Adipose tissue (tissue), 3 donors: ENCODE results near the gene CYLC2. TPM values are rescaled to one million over a fixed set of nuclear protein-coding genes. Genes with fewer than 3 reads are reported as not detected.

Experiments used
- H3K27ac ChIP-seq: one replicate; pipeline ENCODE4 v1.5.1; 2013; ENCODE audit warnings: low read depth, low read length
- WGBS, 3 donors: extraction: QIAGEN DNeasy Blood & Tissue Kit; methylation state at CpG; one replicate each; pipeline ENCODE4 v1.1.7; 2013; 5-methylcytosine and 5-hydroxymethylcytosine counted together
- polyA plus RNA-seq, 3 donors: library from polyadenylated mRNA; stranded (reverse); fragments of 200-250 nt; gene quantifications; one replicate each; pipeline ENCODE4 v1.2.3, GENCODE V29; 2013
- donor health status: healthy with polysubstance abuse.
- donor health status: Bipolar disorder and iron deficiency.
- donor health status: healthy.

Gene CYLC2, protein sequence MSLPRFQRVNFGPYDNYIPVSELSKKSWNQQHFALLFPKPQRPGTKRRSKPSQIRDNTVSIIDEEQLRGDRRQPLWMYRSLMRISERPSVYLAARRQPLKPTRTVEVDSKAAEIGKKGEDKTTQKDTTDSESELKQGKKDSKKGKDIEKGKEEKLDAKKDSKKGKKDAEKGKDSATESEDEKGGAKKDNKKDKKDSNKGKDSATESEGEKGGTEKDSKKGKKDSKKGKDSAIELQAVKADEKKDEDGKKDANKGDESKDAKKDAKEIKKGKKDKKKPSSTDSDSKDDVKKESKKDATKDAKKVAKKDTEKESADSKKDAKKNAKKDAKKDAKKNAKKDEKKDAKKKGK
- not detected for polyA plus RNA-seq

DNA sequence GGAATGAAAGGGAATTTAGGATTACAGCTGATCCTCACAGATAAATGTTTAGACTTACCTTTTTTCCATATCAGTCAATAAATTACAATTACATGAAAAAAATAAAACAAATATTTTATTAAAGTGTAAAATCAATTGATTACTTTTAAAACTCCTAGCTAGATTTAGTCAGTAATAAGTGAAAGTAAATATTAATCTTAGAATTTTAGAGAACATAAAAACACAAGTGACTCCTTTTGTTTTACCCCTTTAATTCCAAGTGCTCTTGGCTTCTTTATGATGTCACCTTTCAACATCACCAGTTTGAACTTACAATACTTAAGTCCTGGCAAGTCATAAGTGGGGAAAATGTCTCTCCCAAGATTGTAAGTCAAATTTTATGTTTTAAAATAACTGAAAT lies at the start of gene CYLC2:
CYLC2 (plus strand) TSS at position 301 of the 400 bp plus-strand sequence; CDS start at position 349, 48 bp downstream.
- no peak within 1 kb of the TSS for H3K27ac ChIP-seq

DNA sequence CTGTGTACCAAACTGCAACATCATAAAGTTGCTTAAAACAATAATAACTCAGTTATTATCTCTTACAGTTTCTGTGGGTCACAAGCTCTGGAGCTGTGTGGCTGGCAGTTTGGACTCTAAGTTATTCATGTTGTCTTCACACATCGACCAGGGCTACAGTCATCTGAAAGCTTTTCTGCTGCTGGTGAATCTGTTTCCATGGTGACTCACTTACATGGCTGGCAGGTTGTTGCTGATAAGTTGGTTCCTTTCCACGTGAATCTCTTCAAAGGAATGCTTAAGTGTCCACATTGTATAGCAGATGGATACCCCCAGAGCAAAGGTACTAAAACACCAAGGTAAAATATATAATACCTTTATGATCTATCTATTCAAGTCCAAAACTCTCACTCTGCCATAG lies 44.8 kb upstream of the CYLC2 start:
- no peak overlapping the region for H3K27ac ChIP-seq
- WGBS, 3 donors, result 41 to 51% (median 44%) methylated on average over 2 of the region's 2 CpGs

DNA sequence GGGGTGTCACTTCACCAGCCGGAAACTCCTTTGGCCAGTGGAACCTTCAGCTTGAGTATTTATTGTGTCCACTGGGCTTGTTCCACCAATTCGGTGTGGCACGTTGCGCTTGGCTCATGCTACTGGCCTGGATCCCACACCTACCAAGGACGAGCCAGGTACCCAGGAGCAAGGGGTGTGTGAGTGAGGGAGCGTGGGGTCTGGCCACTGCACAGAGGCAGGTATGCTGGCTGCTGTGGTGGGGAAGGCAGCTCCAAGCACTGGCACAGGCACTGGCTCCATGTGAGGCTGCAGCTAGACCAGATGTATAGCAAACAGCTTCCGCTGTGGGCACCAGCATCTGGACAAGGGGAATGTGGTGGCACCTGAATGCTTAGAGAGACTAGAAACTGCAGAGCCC lies 28.1 kb upstream of the CYLC2 start:
- no peak overlapping the region for H3K27ac ChIP-seq
- 89 to 95% (median 91%) methylated on average over 7 of the region's 7 CpGs for WGBS, 3 donors

DNA sequence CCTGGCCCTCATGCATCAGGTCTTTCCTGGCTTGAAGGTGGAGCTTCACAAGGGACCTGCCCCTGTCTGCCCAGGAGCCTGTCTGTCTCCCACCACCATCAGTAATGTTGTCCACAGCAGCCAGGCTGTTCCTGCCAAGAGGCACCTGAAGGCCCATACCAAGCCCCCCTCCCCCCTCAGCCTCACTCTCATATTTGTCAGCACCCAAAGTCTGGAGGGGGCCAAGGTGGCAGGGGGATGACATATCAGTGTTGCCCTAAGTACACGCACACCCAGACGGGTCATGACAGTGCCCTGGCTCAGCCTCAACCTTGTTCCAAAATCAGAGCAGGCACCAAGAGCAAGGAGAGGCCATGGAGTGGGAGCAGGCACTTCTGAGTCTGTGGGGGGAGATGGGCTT lies 27.2 kb upstream of the CYLC2 start:
- H3K27ac ChIP-seq, result no peak overlapping the region
- 47 to 90% (median 82%) methylated on average over 2 of the region's 2 CpGs for WGBS, 3 donors

DNA sequence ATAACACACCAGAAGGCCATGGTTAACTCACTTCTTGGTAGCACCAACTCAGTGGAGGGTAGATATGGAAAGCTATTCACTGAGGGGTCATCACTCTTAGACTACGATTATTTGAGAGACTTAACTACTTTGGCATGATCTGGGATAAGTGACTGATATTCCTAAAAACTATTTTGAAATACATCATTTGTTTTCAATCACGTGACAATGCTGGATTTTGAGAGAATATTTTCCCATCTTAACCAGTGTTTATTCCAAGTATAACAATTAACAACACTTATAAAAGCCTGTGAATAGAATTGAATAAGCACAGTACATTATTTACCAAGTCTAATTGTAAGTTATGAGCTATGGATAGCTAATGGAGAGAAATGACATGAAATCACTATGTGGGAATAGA lies 22.4 kb upstream of the CYLC2 start:
- H3K27ac ChIP-seq, result no peak overlapping the region
- 76 to 81% (median 76%) methylated on average over 2 of the region's 2 CpGs for WGBS, 3 donors

DNA sequence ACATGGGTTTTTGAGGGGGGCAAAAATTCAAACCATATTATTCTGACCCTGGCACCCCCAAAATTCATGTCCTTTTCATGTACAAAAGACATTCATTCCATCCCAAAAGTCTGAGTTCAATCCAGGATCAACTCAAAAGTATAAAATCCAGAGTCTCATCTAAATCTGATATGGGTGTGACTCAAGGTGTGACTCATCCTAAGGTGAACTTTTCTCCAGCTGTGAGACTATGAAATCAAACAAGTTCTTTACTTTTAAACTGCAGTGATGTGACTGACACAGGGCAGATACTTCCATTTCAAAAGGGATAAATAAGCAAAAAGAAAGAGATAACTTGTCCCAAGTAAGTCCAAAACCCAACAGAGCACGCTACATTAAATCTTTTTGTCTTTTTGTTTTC lies 20.6 kb upstream of the CYLC2 start:
- no peak overlapping the region for H3K27ac ChIP-seq
- 78 to 80% (median 80%) methylated on average over 1 of the region's 1 CpG for WGBS, 3 donors

DNA sequence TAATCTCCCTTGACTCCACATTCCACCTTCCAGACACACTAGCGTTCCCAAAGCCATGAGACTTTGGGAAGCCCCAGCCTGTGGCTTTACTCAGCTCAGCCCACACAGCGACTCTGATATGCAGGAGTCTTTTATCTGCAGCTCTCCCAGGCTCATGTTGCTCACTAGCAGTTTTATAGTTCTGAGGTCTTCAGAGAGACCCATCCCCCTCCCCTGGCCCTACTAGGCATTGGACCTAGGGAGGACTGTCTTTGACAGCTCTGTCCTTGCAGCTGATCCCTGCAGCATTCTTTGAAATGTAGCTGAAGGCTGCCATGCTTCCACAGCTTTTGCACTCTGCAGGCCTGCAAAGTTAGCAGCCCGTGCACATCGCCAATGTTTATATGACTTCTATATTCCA lies 19.9 kb upstream of the CYLC2 start:
- WGBS, 3 donors, result 67 to 83% (median 74%) methylated on average over 4 of the region's 4 CpGs
- no peak overlapping the region for H3K27ac ChIP-seq

DNA sequence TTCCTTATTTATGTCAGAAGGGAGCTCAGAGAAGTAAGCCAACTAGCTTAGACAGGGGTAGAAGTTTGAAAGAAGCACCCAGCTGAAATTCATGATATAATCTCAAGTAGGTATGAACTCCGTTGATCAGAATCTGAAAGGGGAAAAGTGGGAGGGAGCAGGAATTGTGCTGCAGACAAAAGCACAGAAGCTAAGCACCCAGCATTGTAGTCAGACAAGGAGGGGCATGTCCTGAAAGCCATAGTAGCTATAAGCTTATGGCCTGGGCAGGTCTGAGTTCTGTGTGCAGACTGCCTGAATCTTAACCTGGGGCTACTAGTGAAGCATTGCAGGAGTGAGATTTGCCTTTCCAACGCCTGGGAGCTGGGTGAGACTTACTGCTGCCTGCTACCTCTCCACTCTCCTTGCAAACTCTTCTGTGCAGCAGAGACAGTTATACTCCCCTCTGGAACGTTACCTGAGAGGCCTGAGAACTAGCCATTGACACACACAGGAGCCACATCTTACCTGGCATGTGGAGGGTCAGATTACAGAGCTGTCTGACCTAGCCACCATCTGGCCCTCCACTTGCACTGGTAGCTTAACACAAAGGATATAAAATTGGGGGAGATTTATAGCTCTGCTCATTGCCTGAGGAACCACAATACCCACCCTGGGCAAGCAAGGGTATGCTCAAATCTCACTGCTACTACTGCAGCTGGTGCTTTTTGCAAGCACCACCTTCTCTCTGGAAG lies 9.8 kb upstream of the CYLC2 start:
- H3K27ac ChIP-seq, result no peak overlapping the region
- 59 to 61% (median 59%) methylated on average over 3 of the region's 3 CpGs for WGBS, 3 donors

DNA sequence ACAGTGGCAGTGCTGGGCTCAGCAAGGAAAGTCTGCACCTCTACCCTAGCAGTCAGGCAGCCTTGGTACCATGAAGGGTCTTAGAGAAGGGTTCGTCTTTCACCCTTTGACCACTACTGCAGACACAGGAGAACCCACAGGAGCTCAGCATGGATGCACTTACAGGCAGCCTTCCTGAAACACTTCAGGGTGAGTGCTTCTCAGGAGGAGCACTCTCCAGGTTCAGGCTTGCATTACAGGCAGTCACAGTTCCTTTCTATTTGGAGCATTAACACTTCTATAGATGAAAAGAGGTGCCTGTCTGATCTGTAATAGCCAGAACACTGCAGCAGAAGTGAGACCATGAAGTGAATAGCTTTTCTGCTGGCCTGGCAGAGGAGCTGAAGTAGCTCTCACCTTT lies 8.7 kb upstream of the CYLC2 start:
- 79 to 92% (median 80%) methylated on average over 1 of the region's 1 CpG for WGBS, 3 donors
- H3K27ac ChIP-seq, result no peak overlapping the region

DNA sequence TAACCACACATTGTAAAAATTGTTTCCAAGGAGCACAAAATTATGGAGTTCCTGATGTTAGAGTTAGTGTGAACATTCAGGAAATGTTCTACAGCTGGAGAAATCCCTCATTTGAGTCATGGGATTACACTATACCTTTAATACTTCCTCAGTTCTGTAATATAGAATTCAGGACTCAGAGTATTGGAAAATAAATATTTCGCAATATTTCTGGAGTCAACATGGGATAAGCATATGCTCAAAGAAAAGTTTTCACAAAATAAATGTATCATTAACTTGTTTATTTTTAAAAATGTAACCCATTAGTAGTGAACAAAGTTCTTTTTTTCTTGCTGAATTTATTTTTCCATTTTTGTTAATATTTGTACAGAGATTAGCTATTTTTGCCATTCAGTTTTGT lies 8.6 kb downstream of the CYLC2 start:
- WGBS, 3 donors, result 73 to 98% (median 87%) methylated on average over 1 of the region's 1 CpG
- H3K27ac ChIP-seq, result no peak overlapping the region

DNA sequence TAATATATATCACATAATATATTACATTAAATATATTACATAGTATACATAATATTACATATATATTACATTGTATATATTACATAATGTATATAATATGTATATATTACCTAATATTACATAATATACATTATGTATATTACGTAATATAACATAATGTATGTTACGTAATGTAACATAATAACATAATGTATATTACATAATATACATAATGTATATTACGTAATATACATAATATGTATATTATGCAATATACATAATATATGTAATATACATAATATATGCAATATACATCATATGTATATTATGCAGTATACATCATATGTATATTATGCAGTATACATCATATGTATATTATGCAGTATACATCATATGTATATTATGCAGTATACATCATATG lies 19.1 kb downstream of the CYLC2 start:
- 85 to 94% (median 87%) methylated on average over 3 of the region's 3 CpGs for WGBS, 3 donors
- no peak overlapping the region for H3K27ac ChIP-seq

DNA sequence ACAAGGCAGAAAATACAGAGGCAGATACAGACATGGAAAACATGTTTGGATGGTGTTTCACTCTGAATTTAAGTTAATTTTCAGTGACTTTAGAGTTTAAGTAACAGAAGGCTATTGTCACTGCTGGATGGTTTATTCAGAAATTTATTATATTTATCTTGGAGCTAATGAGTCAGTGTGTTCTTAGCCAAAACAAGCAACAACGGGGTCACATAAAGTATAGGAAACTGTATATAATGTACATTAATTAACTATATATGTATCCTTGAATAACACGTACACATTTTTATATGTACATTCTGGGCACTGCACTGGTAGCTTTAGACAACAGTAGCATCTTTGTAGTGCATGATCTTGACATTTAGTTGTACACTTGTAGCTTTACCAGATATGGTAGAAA lies 30.7 kb downstream of the CYLC2 start:
- no peak overlapping the region for H3K27ac ChIP-seq
- 50 to 78% (median 76%) methylated on average over 2 of the region's 2 CpGs for WGBS, 3 donors

DNA sequence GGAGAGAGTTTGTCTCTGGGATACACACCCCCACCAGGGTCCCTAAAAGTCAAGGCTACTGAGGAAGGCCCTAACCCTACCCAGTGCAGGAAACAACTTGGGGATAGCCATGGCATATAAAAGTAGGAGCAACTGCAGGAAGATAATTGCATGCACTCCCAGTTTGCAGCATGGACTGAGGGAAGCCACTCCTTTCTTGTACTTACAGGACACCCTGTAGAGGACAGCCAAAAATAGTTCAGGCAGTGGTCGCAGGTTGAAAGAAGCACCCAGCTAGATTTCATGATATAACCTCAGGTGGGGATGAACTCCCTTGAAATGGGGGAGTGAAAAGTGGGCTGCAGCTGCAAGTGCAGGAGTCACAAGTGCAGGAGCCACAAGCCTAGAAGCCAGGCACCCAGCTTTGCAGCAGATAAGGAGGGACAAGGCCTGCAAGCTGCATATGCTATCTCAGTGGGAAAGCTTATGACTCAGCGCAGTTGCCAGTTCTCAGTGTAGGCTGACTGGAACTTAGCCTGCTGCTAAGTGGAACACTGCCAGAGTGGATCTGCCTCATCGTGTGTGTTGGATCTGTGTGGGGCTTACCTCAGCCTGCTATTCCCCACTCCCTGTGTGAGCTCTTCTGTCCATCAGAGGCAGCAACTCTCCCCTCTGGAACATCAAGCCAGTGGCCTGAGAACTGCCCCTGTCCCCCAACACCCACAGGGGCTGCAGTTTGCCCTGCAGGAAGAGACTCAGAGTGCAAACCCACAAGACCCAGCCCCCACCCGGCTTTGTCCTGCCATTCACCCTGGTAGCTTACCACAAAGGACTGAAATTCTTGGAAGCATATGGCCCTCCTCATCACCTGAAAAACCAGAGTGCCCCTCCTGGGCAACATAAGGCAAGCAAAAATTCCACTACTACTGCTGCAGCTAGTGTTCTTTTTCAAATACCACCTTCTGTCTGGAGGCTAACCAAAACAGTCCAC lies 42.7 kb downstream of the CYLC2 start:
- WGBS, 3 donors, result 64 to 78% (median 72%) methylated on average over 4 of the region's 4 CpGs
- H3K27ac ChIP-seq, result no peak overlapping the region

DNA sequence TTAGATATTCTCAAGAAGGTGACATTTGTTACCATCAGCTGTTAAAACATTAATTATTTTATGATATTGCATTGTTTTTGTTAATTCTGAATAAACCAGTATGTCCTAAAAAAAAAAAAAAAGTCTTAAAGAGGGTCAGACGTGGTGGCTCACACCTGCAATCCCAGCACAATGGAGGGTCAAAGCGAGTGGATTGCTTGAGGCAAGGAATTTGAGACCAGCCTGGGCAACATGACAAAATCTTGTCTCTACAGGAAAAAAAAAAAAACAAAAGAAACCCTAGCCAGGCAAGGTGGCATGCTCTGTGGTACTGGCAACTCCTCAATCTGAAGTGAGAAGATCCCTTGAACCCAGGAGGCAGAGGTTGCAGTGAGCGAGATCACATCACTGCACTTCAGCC lies 46.8 kb downstream of the CYLC2 start:
- WGBS, 3 donors, result 72 to 81% (median 81%) methylated on average over 3 of the region's 3 CpGs
- H3K27ac ChIP-seq, result no peak overlapping the region
